ENCODE measurements around the gene CSTF1.

CSTF1 gene

GRCh38 chr20:56453352-56453751 lies 60.9 kb downstream of the CSTF1 start:
- no peak overlapping the region for H3K4me3 ChIP-seq (ENCODE audit: low read depth, low read length)
- DNase-seq = no peak

DNA sequence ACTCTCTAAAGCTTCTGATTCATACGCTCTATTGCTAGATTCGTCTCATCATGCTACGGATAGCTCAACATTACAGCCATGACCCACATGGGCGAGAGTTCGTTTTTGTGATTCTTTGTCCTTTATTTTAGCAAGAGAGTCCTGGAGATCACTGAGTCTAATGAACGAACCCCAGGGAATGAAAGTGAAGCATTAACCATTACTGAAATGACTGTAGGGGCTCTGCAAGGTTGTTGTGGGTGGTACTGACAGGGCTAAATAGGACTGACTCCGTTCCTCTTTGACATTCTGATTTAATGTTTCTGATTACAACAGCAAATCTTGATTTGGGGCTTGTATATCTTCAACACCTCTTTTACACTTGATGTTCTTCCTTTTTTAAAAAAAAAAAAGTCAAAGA lies 62.3 kb downstream of the CSTF1 start:
- TF ChIP-seq, protein P1, sequence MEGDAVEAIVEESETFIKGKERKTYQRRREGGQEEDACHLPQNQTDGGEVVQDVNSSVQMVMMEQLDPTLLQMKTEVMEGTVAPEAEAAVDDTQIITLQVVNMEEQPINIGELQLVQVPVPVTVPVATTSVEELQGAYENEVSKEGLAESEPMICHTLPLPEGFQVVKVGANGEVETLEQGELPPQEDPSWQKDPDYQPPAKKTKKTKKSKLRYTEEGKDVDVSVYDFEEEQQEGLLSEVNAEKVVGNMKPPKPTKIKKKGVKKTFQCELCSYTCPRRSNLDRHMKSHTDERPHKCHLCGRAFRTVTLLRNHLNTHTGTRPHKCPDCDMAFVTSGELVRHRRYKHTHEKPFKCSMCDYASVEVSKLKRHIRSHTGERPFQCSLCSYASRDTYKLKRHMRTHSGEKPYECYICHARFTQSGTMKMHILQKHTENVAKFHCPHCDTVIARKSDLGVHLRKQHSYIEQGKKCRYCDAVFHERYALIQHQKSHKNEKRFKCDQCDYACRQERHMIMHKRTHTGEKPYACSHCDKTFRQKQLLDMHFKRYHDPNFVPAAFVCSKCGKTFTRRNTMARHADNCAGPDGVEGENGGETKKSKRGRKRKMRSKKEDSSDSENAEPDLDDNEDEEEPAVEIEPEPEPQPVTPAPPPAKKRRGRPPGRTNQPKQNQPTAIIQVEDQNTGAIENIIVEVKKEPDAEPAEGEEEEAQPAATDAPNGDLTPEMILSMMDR (IDR thresholded peaks at IDR 0.05; ENCODE audit: low read depth, low read length) = no peak
- Histone ChIP-seq H3K36me3 (no peaks in the 10 kb centered on the region), H3K27me3 (peaks cover 5% of the 10 kb centered on the region), H3K4me3 (ENCODE audit: low read depth, low read length) (no peak overlapping the region), H3K4me1 (no peaks in the 10 kb centered on the region; the same call in 1 of the 2 replicates), H3K9me3 (no peaks in the 10 kb centered on the region)
- DNase-seq = no peak

More at GRCh38 chr20:56453352-56453751, 60.9 kb downstream of the CSTF1 start:
- peaks cover under 1% of the 10 kb centered on the region for H3K27me3 ChIP-seq
- no peaks in the 10 kb centered on the region; the same call in 1 of the 2 replicates for H3K4me1 ChIP-seq
- H3K9me3 ChIP-seq = no peaks in the 10 kb centered on the region
- TF ChIP-seq, protein P1 (IDR thresholded peaks at IDR 0.05; ENCODE audit: low read depth, low read length) = no peak
- no peaks in the 10 kb centered on the region for H3K36me3 ChIP-seq
